HepG2 (cell line): ENCODE results near the gene PPP1R16B. TPM values are rescaled to one million over a fixed set of nuclear protein-coding genes. Genes with fewer than 3 reads are reported as not detected.

Source experiments
- ELF1 ChIP-seq: sonication (generic); formaldehyde crosslinking; IDR thresholded peaks from 2 replicates; pipeline ENCODE4 v1.4.0; 2020; ENCODE audit warnings: missing genetic modification reagents
- GLMP ChIP-seq: sonication (generic); formaldehyde crosslinking; IDR thresholded peaks from 2 replicates; pipeline ENCODE4 v1.9.0; 2021; ENCODE audit warnings: missing genetic modification reagents, mild to moderate bottlenecking, borderline replicate concordance
- GPN1 ChIP-seq: sonication (generic); formaldehyde crosslinking; IDR thresholded peaks from 2 replicates; pipeline ENCODE4 v1.5.1; 2020; ENCODE audit warnings: missing genetic modification reagents, borderline replicate concordance
- JARID2 ChIP-seq: sonication (generic); formaldehyde crosslinking; IDR thresholded peaks from 2 replicates; pipeline ENCODE4 v1.8.1; 2023; ENCODE audit warnings: missing genetic modification reagents, inconsistent platforms; ENCODE audit not compliant: insufficient replicate concordance
- MAF1 ChIP-seq: sonication (generic); formaldehyde crosslinking; IDR thresholded peaks from 2 replicates; pipeline ENCODE4 v1.5.0; 2020; ENCODE audit warnings: missing genetic modification reagents, borderline replicate concordance
- TRAFD1 ChIP-seq: sonication (generic); formaldehyde crosslinking; IDR thresholded peaks from 2 replicates; pipeline ENCODE4 v1.5.1; 2020; ENCODE audit warnings: missing genetic modification reagents, mild to moderate bottlenecking, borderline replicate concordance
- ZBTB46 ChIP-seq: sonication (generic); formaldehyde crosslinking; IDR thresholded peaks from 2 replicates; pipeline ENCODE4 v1.4.0; 2020; ENCODE audit warnings: mild to moderate bottlenecking, missing genetic modification reagents, borderline replicate concordance
- ZIK1 ChIP-seq: sonication (generic); formaldehyde crosslinking; IDR thresholded peaks from 2 replicates; pipeline ENCODE4 v1.5.0; 2020; ENCODE audit warnings: mild to moderate bottlenecking, low read depth, missing genetic modification reagents, borderline replicate concordance
- ZNF318 ChIP-seq: sonication (generic); formaldehyde crosslinking; IDR thresholded peaks from 2 replicates; pipeline ENCODE4 v1.4.0; 2020; ENCODE audit warnings: mild to moderate bottlenecking, missing genetic modification reagents
- ZNF33A ChIP-seq: sonication (generic); formaldehyde crosslinking; IDR thresholded peaks from 2 replicates; pipeline ENCODE4 v1.5.1; 2020; ENCODE audit warnings: missing genetic modification reagents, mild to moderate bottlenecking, moderate library complexity, borderline replicate concordance
- ZNF501 ChIP-seq: sonication (generic); formaldehyde crosslinking; IDR thresholded peaks from 2 replicates; pipeline ENCODE4 v1.5.1; 2020; ENCODE audit warnings: mild to moderate bottlenecking, moderate library complexity, missing genetic modification reagents
- ZNF557 ChIP-seq: sonication (generic); formaldehyde crosslinking; IDR thresholded peaks from 2 replicates; pipeline ENCODE4 v1.4.0; 2020; ENCODE audit warnings: missing genetic modification reagents
- ZNF567 ChIP-seq: sonication (generic); formaldehyde crosslinking; IDR thresholded peaks from 2 replicates; pipeline ENCODE4 v1.8.1; 2023; ENCODE audit warnings: mild to moderate bottlenecking, missing genetic modification reagents, borderline replicate concordance
- polyA plus RNA-seq, 8 experiments: library from polyadenylated mRNA; depleted of rRNA in 3 of 8; stranded (reverse) in 7 of 8; unstranded in 1 of 8; fragments of >200 nt; fragmentation: Illumina TruSeq in 4 of 8; extraction: Trizol in 4 of 8; gene quantifications; 2 replicates each; pipeline versions ENCODE4 v1.2.1 to v1.2.3, GENCODE V29; 2011 to 2016; ENCODE audit warnings: low read depth in 4 of 8, missing spikeins in 1 of 8, mixed read lengths in 1 of 8; ENCODE audit not compliant: insufficient read depth in 1 of 8
- total RNA-seq, 5 experiments: library from RNA; depleted of rRNA; stranded (reverse); fragments of >200 nt; fragmentation: Illumina TruSeq; extraction: Trizol; gene quantifications; 2 replicates each; pipeline ENCODE4 v1.2.3, GENCODE V29; 2016; ENCODE audit warnings: low read depth in 1 of 5

PPP1R16B gene
- total and polyA plus RNA-seq, 2 of the 13 experiments (the other 11 are each of a cell fraction or from before 2014, with no cell fraction given): 0.02 to 0.11 TPM

GRCh38 chr20:38962044-38962927 is 156.8 kb downstream of the PPP1R16B start, which contains the start of gene DHX35 (continued):
- TF ChIP-seq ZNF318 (CRISPR knock-in tag) (peak; percentile 63; the same call in 1 of the 2 replicates), ZIK1 (CRISPR knock-in tag) (no peak; the same call in 1 of the 2 replicates), ZNF501 (CRISPR knock-in tag) (peak; percentile 99), TRAFD1 (CRISPR knock-in tag) (peak; percentile 91; the same call in 1 of the 2 replicates), ZNF33A (CRISPR knock-in tag) (peak; percentile 93; the same call in 1 of the 2 replicates), ZNF557 (CRISPR knock-in tag) (0 out of 2 replicates have a peak, but pooled peaks have one; percentile 50), GLMP (CRISPR knock-in tag) (no peak), ZBTB46 (CRISPR knock-in tag) (no peak), ELF1 (CRISPR knock-in tag) (peak; percentile 57), MAF1 (CRISPR knock-in tag) (peak; percentile 96), GPN1 (0 out of 2 replicates have a peak, but pooled peaks have one; percentile 62), JARID2 (CRISPR knock-in tag) (no peak), ZNF567 (peak; percentile 99; the same call in 1 of the 2 replicates)
